ENCODE data around the gene WNT3A. TPM values are rescaled to one million over a fixed set of nuclear protein-coding genes. Genes with fewer than 3 reads are reported as not detected.

WNT3A gene
- total and polyA plus RNA-seq, 10 donors: not detected

GRCh38 chr1:228037401-228038386, 30.9 kb downstream of the WNT3A start:
- intact Hi-C loops (cut with DNase I; ENCODE audit: low total_unique reads): no loop called here
- Histone ChIP-seq H3K27me3 (replicated peaks in 1 of 7) (peaks cover 0 to 67% (median 40%) of the 10 kb centered on the region in 7 donors), H3K4me3 (peak overlapping the region in 6 of 8 donors; percentile 10 to 60 (median 21)), H3K36me3 (no peaks in the 10 kb centered on the region), H3K9me3 (peaks cover 0 to 8% (median 3%) of the 10 kb centered on the region in 8 donors), H3K4me1 (peaks cover 5 to 13% (median 12%) of the 10 kb centered on the region in 6 donors), H3K27ac (no peak overlapping the region)
- WGBS, 5 donors: 2 to 10% (median 7%) methylated on average over 23 to 80 of the region's 80 CpGs
- TF ChIP-seq POLR2AphosphoS5 (IDR thresholded peaks at IDR 0.05) (no peak), CTCF (IDR thresholded peaks at IDR 0.05 in 8 of 11, conservative IDR thresholded peaks at IDR 0.05 in 3 of 11) (no peak), POLR2A (IDR thresholded peaks at IDR 0.05) (no peak)
- peak; percentile 70 for DNase-seq

GRCh38 chr1:228038387-228039005, 31.7 kb downstream of the WNT3A start:
- Histone ChIP-seq H3K4me1 (peaks cover 5 to 13% (median 12%) of the 10 kb centered on the region in 6 donors), H3K27me3 (replicated peaks in 1 of 7) (peaks cover 0 to 73% (median 40%) of the 10 kb centered on the region in 7 donors), H3K4me3 (peak overlapping the region in 1 of 8 donors; percentile 60), H3K27ac (no peak overlapping the region), H3K36me3 (no peaks in the 10 kb centered on the region), H3K9me3 (peaks cover 0 to 2% (median under 1%) of the 10 kb centered on the region in 8 donors)
- intact Hi-C loops (cut with DNase I; ENCODE audit: low total_unique reads): no loop called here
- TF ChIP-seq POLR2AphosphoS5 (IDR thresholded peaks at IDR 0.05): no peak
- TF ChIP-seq CTCF (IDR thresholded peaks at IDR 0.05 in 8 of 11, conservative IDR thresholded peaks at IDR 0.05 in 3 of 11): no peak
- no peak for TF ChIP-seq POLR2A (IDR thresholded peaks at IDR 0.05)
- peak; percentile 56 for DNase-seq
- WGBS, 5 donors: 68 to 79% (median 76%) methylated on average over 8 to 11 of the region's 11 CpGs

GRCh38 chr1:228039006-228039903, 32.5 kb downstream of the WNT3A start:
- H3K9me3 ChIP-seq: no peaks in the 10 kb centered on the region
- peaks cover 5 to 13% (median 12%) of the 10 kb centered on the region in 6 donors for H3K4me1 ChIP-seq
- TF ChIP-seq POLR2A (IDR thresholded peaks at IDR 0.05) (no peak), CTCF (IDR thresholded peaks at IDR 0.05 in 8 of 11, conservative IDR thresholded peaks at IDR 0.05 in 3 of 11) (no peak), POLR2AphosphoS5 (IDR thresholded peaks at IDR 0.05) (no peak)
- 71 to 90% (median 75%) methylated on average over 6 to 8 of the region's 8 CpGs for WGBS, 5 donors
- H3K27ac ChIP-seq: no peak overlapping the region
- peak; percentile 38 for DNase-seq
- no peaks in the 10 kb centered on the region for H3K36me3 ChIP-seq
- H3K27me3 ChIP-seq (replicated peaks in 1 of 7): peaks cover 0 to 74% (median 40%) of the 10 kb centered on the region in 7 donors
- intact Hi-C loops (cut with DNase I; ENCODE audit: low total_unique reads): no loop called here
- H3K4me3 ChIP-seq: no peak overlapping the region

Measured in spleen (tissue), 11 donors.